ENCODE results near the gene ERN1. TPM values are rescaled to one million over a fixed set of nuclear protein-coding genes. Genes with fewer than 3 reads are reported as not detected.
"Not testable (repeated sequence)": the region's sequence is repeated elsewhere in the genome, so short reads cannot be mapped to it uniquely, and the experiment has no call there.

The ERN1 gene
- polyA plus RNA-seq, 1 donor from 2014 or later: 2.3 TPM

GRCh38 chr17:64020056-64020766, 109.7 kb downstream of the ERN1 start, which contains the start of gene ICAM2:
Gene ICAM2, minus strand, starts transcription at chr17:64020633. Its CDS starts 13,942 bp downstream, at chr17:64006691.
- no peak within 1 kb of the TSS for H3K27ac ChIP-seq (ENCODE audit: low read length)
- H3K9ac ChIP-seq (ENCODE audit: low read length): no peak within 1 kb of the TSS
- H2AFZ ChIP-seq (ENCODE audit: low read depth, low read length): no peak within 1 kb of the TSS
- H3K79me2 ChIP-seq (replicated peaks; ENCODE audit: insufficient read depth, low read length): no peaks in the 10 kb centered on the region
- H3K4me2 ChIP-seq (ENCODE audit: low read length): no peak within 1 kb of the TSS
- H3K9me2 ChIP-seq (ENCODE audit: insufficient read depth, low read length): no peaks in the 10 kb centered on the region
- TF ChIP-seq SMC3 (conservative IDR thresholded peaks at IDR 0.05; ENCODE audit: poor library complexity) (no peak), CTCF (IDR thresholded peaks at IDR 0.05; ENCODE audit: poor library complexity, severe bottlenecking) (no peak)
- no peaks in the 10 kb centered on the region for H3K36me3 ChIP-seq (ENCODE audit: insufficient read depth, low read length)
- H3K9me3 ChIP-seq (ENCODE audit: low read length): no peaks in the 10 kb centered on the region
- H3F3A ChIP-seq (ENCODE audit: insufficient read depth, low read length, poor library complexity, severe bottlenecking): no peaks in the 10 kb centered on the region
- H4K20me1 ChIP-seq (ENCODE audit: insufficient read depth): no peaks in the 10 kb centered on the region
- no peak within 1 kb of the TSS for H3K4me3 ChIP-seq (ENCODE audit: low read length)
- H3K27me3 ChIP-seq (ENCODE audit: insufficient read depth, low read depth, low read length): no peaks in the 10 kb centered on the region

- not testable (repeated sequence) for H2AFZ ChIP-seq (ENCODE audit: low read depth, low read length); H3F3A ChIP-seq (ENCODE audit: insufficient read depth, low read length, poor library complexity, severe bottlenecking); H3K79me2 ChIP-seq (replicated peaks; ENCODE audit: insufficient read depth, low read length); H3K9me3 ChIP-seq (ENCODE audit: low read length); H3K4me2 ChIP-seq (ENCODE audit: low read length); H3K27me3 ChIP-seq (ENCODE audit: insufficient read depth, low read depth, low read length); H3K9ac ChIP-seq (ENCODE audit: low read length); H4K20me1 ChIP-seq (ENCODE audit: insufficient read depth); H3K36me3 ChIP-seq (ENCODE audit: insufficient read depth, low read length); H3K9me2 ChIP-seq (ENCODE audit: insufficient read depth, low read length); H3K4me3 ChIP-seq (ENCODE audit: low read length); H3K27ac ChIP-seq (ENCODE audit: low read length)
Observed at GRCh38 chr17:64019551-64019961, 110.4 kb downstream of the ERN1 start.

- TF ChIP-seq MXI1 (conservative IDR thresholded peaks at IDR 0.05; ENCODE audit: poor library complexity, severe bottlenecking) (no peak), CTCF (IDR thresholded peaks at IDR 0.05; ENCODE audit: poor library complexity, severe bottlenecking) (no peak), RAD21 (conservative IDR thresholded peaks at IDR 0.05) (no peak), EZH2 (IDR thresholded peaks at IDR 0.05; ENCODE audit: borderline replicate concordance, insufficient read depth, low read length, poor library complexity, severe bottlenecking) (no peak), TAF1 (IDR thresholded peaks at IDR 0.05; ENCODE audit: low read depth) (no peak), REST (IDR thresholded peaks at IDR 0.05; ENCODE audit: borderline replicate concordance) (no peak), SMC3 (conservative IDR thresholded peaks at IDR 0.05; ENCODE audit: poor library complexity) (no peak), EP300 (conservative IDR thresholded peaks at IDR 0.05; ENCODE audit: poor library complexity, severe bottlenecking) (no peak)
- Histone ChIP-seq H3K27me3 (ENCODE audit: insufficient read depth, low read depth, low read length) (no peaks in the 10 kb centered on the region), H3F3A (ENCODE audit: insufficient read depth, low read length, poor library complexity, severe bottlenecking) (no peaks in the 10 kb centered on the region), H3K9me3 (ENCODE audit: low read length) (no peaks in the 10 kb centered on the region), H2AFZ (ENCODE audit: low read depth, low read length) (no peak overlapping the region), H3K79me2 (replicated peaks; ENCODE audit: insufficient read depth, low read length) (no peaks in the 10 kb centered on the region), H3K4me2 (ENCODE audit: low read length) (no peak overlapping the region), H3K4me3 (ENCODE audit: low read length) (no peak overlapping the region), H3K9me2 (ENCODE audit: insufficient read depth, low read length) (no peaks in the 10 kb centered on the region), H3K27ac (ENCODE audit: low read length) (no peak overlapping the region), H3K36me3 (ENCODE audit: insufficient read depth, low read length) (no peaks in the 10 kb centered on the region), H4K20me1 (ENCODE audit: insufficient read depth) (no peaks in the 10 kb centered on the region), H3K9ac (ENCODE audit: low read length) (no peak overlapping the region)
Observed at GRCh38 chr17:64017381-64017980, 112.5 kb downstream of the ERN1 start.

All from neural cell (in vitro differentiated cells).